CD14-positive monocyte (primary cell): ENCODE results near the gene FHIT. TPM values are rescaled to one million over a fixed set of nuclear protein-coding genes. Genes with fewer than 3 reads are reported as not detected.

Experiments
- DNase-seq, 3 donors: peaks; one replicate each; pipeline ENCODE4 v3.0.0-alpha.2; 2011 to 2022
- H2AFZ ChIP-seq: 2 replicates; pipeline ENCODE4 v1.6.0; 2012; ENCODE audit warnings: mild to moderate bottlenecking, low read depth, low read length, inconsistent platforms; ENCODE audit not compliant: insufficient read depth, poor library complexity, severe bottlenecking
- H3K27ac ChIP-seq, 2 donors: 1 replicate in 1 of 2; 2 replicates in 1 of 2; pipeline ENCODE4 v1.5.1; 2012 to 2013; ENCODE audit warnings: low read length in 2 of 2, control low read depth in 1 of 2, inconsistent platforms in 1 of 2, low read depth in 1 of 2, mild to moderate bottlenecking in 1 of 2
- H3K27me3 ChIP-seq, 2 donors: one replicate each; pipeline versions ENCODE4 v1.6.0 to v1.6.1; 2011 to 2013; ENCODE audit warnings: low read length in 2 of 2; ENCODE audit not compliant: control insufficient read depth in 2 of 2, insufficient read depth in 2 of 2
- H3K36me3 ChIP-seq, 2 donors: replicated peaks in 1 of 2; 1 replicate in 1 of 2; 2 replicates in 1 of 2; pipeline versions ENCODE4 v1.5.1 to v1.6.1; 2012 to 2013; ENCODE audit warnings: low read length in 2 of 2, control low read depth in 1 of 2, inconsistent platforms in 1 of 2, mild to moderate bottlenecking in 1 of 2; ENCODE audit not compliant: insufficient read depth in 2 of 2, control insufficient read depth in 1 of 2
- H3K4me1 ChIP-seq, 2 donors: 1 replicate in 1 of 2; 2 replicates in 1 of 2; pipeline versions ENCODE4 v1.5.1 to v1.6.1; 2012 to 2013; ENCODE audit warnings: low read length in 2 of 2, control low read depth in 1 of 2, inconsistent platforms in 1 of 2, mild to moderate bottlenecking in 1 of 2, moderate library complexity in 1 of 2; ENCODE audit not compliant: insufficient read depth in 2 of 2, control insufficient read depth in 1 of 2
- H3K4me2 ChIP-seq: replicated peaks from 2 replicates; pipeline ENCODE3; 2012; ENCODE audit warnings: low read length, moderate library complexity, mild to moderate bottlenecking; ENCODE audit not compliant: poor library complexity, severe bottlenecking; ENCODE audit errors: extremely low read depth
- H3K4me3 ChIP-seq, 3 experiments: fragments of 200-600 bp in 1 of 3; sonication (generic) in 1 of 3; replicated peaks in 1 of 3; 1 replicate in 2 of 3; 2 replicates in 1 of 3; pipeline ENCODE4 v1.5.1; 2011 to 2013; ENCODE audit warnings: low read length in 3 of 3, mild to moderate bottlenecking in 3 of 3, control low read depth in 2 of 3, low read depth in 2 of 3, inconsistent platforms in 1 of 3, moderate library complexity in 1 of 3
- H3K79me2 ChIP-seq: 2 replicates; pipeline ENCODE4 v1.6.0; 2012; ENCODE audit warnings: mild to moderate bottlenecking, control low read depth, inconsistent platforms, low read length, moderate library complexity; ENCODE audit not compliant: insufficient read depth
- H3K9ac ChIP-seq: 2 replicates; pipeline ENCODE4 v1.6.0; 2017; ENCODE audit warnings: low read length, mild to moderate bottlenecking; ENCODE audit not compliant: insufficient read depth, poor library complexity, severe bottlenecking
- H3K9me3 ChIP-seq, 2 donors: replicated peaks in 1 of 2; 1 replicate in 1 of 2; 2 replicates in 1 of 2; pipeline versions ENCODE4 v1.5.1 to v1.6.1; 2012 to 2013; ENCODE audit warnings: low read length in 2 of 2, control low read depth in 1 of 2; ENCODE audit not compliant: control insufficient read depth in 1 of 2, insufficient read depth in 1 of 2
- H4K20me1 ChIP-seq: 2 replicates; pipeline ENCODE4 v1.6.0; 2012; ENCODE audit warnings: mild to moderate bottlenecking, low read length, control low read depth, moderate library complexity; ENCODE audit not compliant: insufficient read depth
- H3K27ac Mint-ChIP-seq, 7 donors: one replicate each; pipeline ENCODE4 v1.8.0; 2020; ENCODE audit warnings: mild to moderate bottlenecking in 7 of 7, mixed read lengths in 7 of 7, moderate library complexity in 6 of 7, inconsistent platforms in 2 of 7
- H3K27me3 Mint-ChIP-seq, 3 donors: one replicate each; pipeline ENCODE4 v1.8.0; 2021 to 2022; ENCODE audit warnings: low read depth in 3 of 3, mild to moderate bottlenecking in 3 of 3, mixed read lengths in 3 of 3, moderate library complexity in 3 of 3, inconsistent platforms in 1 of 3
- H3K36me3 Mint-ChIP-seq, 2 donors: one replicate each; pipeline ENCODE4 v1.8.0; 2020; ENCODE audit warnings: mixed read lengths in 2 of 2, inconsistent platforms in 1 of 2, mild to moderate bottlenecking in 1 of 2
- H3K4me1 Mint-ChIP-seq: one replicate; pipeline ENCODE4 v1.8.0; 2020; ENCODE audit warnings: mild to moderate bottlenecking, mixed read lengths
- H3K4me3 Mint-ChIP-seq, 2 donors: one replicate each; pipeline ENCODE4 v1.8.0; 2020; ENCODE audit warnings: mild to moderate bottlenecking in 2 of 2, mixed read lengths in 2 of 2, moderate library complexity in 1 of 2
- H3K9me3 Mint-ChIP-seq, 7 donors: one replicate each; pipeline ENCODE4 v1.8.0; 2020 to 2022; ENCODE audit warnings: mixed read lengths in 7 of 7, mild to moderate bottlenecking in 6 of 7, moderate library complexity in 6 of 7, inconsistent platforms in 2 of 7
- CTCF ChIP-seq: fragments of 200-600 bp; IDR thresholded peaks from one replicate; pipeline ENCODE4 v1.8.0; 2022; ENCODE audit warnings: antibody characterized with exemption, mild to moderate bottlenecking
- WGBS: methylation state at CpG from one replicate; pipeline ENCODE4 v1.1.5; 2013; ENCODE audit warnings: missing lambda C conversion rate; ENCODE audit not compliant: insufficient coverage; 5-methylcytosine and 5-hydroxymethylcytosine counted together
- intact Hi-C, 2 donors: fragments of 100-400 bp; cut with micrococcal nuclease; formaldehyde crosslinking; loops; one replicate each; pipeline versions ENCODE4 v1.15.0 to v1.15.1; 2023
- polyA plus RNA-seq, 3 donors: library from polyadenylated mRNA; depleted of rRNA in 1 of 3; unstranded in 2 of 3; stranded (reverse) in 1 of 3; fragments of 300-500 nt in 2 of 3; fragments of >200 nt in 1 of 3; fragmentation: Illumina TruSeq in 2 of 3; gene quantifications; 1 replicate in 2 of 3; 2 replicates in 1 of 3; pipeline ENCODE4 v1.2.3, GENCODE V29; 2012 to 2021

FHIT gene
- polyA plus RNA-seq, 3 donors, result 1.7 to 3.4 (median 3.2) TPM

GRCh38 chr3:60935709-60936108 is 315.5 kb downstream of the FHIT start:
- intact Hi-C loops, result no loop called here
- no peaks in the 10 kb centered on the region for H3K9me3 ChIP-seq
- Mint-ChIP-seq H3K36me3 (no peaks in the 10 kb centered on the region), H3K27me3 (peaks cover 0 to 1% (median 0%) of the 10 kb centered on the region in 3 donors), H3K9me3 (peaks cover 0 to 7% (median 2%) of the 10 kb centered on the region in 7 donors), H3K27ac (no peak overlapping the region), H3K4me3 (no peak overlapping the region), H3K4me1 (peaks cover 8% of the 10 kb centered on the region)
- no peaks in the 10 kb centered on the region for H3K4me1 ChIP-seq
- H3K9ac ChIP-seq, result no peak overlapping the region
- peak in 1 of 3 donors; percentile 11 for DNase-seq
- no peak for TF ChIP-seq CTCF
- no peaks in the 10 kb centered on the region for H3K79me2 ChIP-seq
- H3K36me3 ChIP-seq, result no peaks in the 10 kb centered on the region
- WGBS, result no CpG with 5 or more reads among the region's 3 CpGs
- H3K4me2 ChIP-seq, result no peak overlapping the region
- no peak overlapping the region for H2AFZ ChIP-seq
- H3K4me3 ChIP-seq, result no peak overlapping the region
- no peaks in the 10 kb centered on the region for H3K27me3 ChIP-seq
- no peaks in the 10 kb centered on the region for H4K20me1 ChIP-seq
- H3K27ac ChIP-seq, result no peak overlapping the region

- intact Hi-C loops, result no loop called here
- H3K4me1 Mint-ChIP-seq, result peaks cover 8% of the 10 kb centered on the region
- no peak overlapping the region for H3K9ac ChIP-seq
- WGBS, result 71% methylated on average over 1 of the region's 2 CpGs
- H3K27me3 ChIP-seq, result no peaks in the 10 kb centered on the region
- H3K27ac Mint-ChIP-seq, result no peak overlapping the region
- no peaks in the 10 kb centered on the region for H4K20me1 ChIP-seq
- no peaks in the 10 kb centered on the region for H3K4me1 ChIP-seq
- H2AFZ ChIP-seq, result no peak overlapping the region
- no peak for TF ChIP-seq CTCF
- H3K27ac ChIP-seq, result no peak overlapping the region
- H3K9me3 Mint-ChIP-seq, result peaks cover 0 to 10% (median 4%) of the 10 kb centered on the region in 7 donors
- no peaks in the 10 kb centered on the region for H3K79me2 ChIP-seq
- no peaks in the 10 kb centered on the region for H3K36me3 Mint-ChIP-seq
- no peak overlapping the region for H3K4me2 ChIP-seq
- no peak overlapping the region for H3K4me3 Mint-ChIP-seq
- no peaks in the 10 kb centered on the region for H3K36me3 ChIP-seq
- peaks cover 0 to 1% (median 0%) of the 10 kb centered on the region in 3 donors for H3K27me3 Mint-ChIP-seq
- DNase-seq, result no peak
- H3K4me3 ChIP-seq, result no peak overlapping the region
- no peaks in the 10 kb centered on the region for H3K9me3 ChIP-seq
These were observed 317.4 kb downstream of the FHIT start for GRCh38 chr3:60933824-60934223.
